Activated CD4-positive, CD25-positive, alpha-beta regulatory T cell treated with anti-CD3 and anti-CD28 coated beads, Interleukin-2, amount 50 U/mL, for 72 hours (primary cell): ENCODE measurements around the gene RELN.

Source experiments
- DNase-seq: peaks from one replicate; pipeline ENCODE4 v3.0.0; 2021

RELN gene

DNA sequence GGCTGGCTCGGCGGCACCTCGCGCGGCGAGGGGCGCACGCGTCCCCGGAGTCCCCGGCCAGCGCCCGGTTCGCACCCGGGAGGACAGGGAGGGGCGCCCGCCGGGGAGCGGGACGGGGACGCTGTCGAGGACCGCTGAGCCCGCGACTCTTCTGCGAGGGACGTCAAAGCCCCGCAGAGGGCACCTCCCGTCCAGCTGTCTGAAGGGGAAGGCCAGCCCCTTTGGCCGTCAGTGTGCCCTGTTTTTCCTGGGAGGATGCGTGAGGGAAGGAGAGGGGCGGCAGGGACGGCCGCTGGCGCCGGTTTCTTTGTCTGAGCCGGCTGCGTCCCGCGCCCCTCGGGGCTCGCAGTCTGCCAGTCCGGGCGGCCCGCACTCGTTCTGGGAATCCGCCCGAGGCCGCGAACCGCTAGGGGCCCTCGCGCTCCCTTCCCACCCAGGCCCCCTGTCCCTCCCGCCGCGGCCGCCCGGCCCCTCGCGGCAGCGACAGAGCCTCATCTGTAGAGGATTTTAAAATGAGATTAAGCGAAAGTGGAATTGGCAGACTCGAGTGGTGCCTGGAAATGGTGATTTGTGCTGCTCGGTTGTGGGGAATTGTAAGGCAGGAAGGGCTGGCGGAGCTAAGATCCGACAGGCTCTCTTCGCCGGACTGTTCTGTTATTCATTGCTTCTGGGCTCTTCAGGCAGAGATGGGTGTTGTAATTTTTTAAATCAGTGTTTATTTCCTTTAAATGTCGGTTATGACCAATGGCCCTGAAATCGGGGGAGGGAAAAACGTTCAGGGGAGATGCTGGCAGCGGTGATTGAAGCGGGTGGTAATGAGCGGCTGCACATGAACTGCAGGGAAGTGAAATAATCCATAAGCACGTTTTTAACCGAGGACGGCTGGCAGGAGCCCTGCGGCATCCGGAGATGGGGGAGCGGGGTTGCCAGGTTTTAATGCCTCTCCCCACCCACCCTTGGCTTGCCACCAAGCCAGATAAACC, 618 bp upstream of the RELN start:
- DNase-seq, result no peak

DNA sequence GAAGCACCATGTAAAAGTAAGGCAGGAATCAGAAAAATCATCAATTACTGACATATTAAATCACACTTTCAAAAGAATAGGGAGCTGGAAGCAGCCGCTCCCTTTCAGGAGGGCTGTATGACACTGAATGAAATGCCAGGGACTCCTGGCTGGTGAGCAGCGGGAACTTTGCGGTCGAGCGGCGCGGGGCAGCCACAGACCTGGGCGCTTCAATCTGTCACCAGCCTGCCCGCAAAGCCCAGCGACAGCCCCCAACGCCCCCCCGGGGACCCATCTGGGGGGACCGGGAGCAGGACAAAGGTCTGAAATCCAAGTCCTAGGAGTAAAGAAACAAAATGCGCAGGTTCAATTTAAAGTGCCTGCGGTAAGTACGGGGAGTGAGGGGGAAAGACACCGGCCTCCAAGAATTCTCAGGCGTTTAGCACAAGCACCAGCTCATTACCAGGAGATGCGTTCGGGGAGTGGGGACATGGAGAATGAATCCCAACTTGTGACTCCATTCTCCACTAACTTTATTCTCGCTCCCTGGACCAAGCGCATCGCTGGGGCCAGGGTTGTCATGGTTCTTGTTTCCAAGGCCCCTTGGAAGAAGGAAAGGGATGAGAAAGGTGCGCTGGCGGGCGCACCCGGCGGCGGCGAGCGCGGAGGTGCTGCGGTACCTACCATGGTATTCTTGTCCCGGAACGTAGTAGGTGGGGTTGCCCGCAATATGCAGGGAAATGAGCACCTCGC, 824 bp downstream of the RELN start:
- no peak for DNase-seq

DNA sequence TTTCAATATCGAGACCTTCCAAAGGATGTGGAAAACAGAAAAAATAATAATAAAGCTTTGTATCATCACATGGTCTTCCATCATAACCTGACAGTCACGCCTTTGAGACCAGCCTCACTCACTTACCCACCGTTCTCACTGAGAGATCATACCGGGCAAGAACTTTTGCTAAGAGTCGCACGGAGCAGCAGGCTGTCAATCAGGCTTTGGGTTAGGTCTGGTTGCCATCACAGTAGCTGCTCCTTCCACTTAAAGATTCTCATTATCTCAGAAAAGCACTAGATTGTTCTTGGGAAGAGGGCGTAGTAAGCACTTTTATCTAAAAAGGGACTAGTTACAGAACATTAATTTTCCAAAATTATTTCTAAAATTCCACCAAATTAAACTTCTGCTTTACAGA, 2.0 kb downstream of the RELN start:
- no peak for DNase-seq

DNA sequence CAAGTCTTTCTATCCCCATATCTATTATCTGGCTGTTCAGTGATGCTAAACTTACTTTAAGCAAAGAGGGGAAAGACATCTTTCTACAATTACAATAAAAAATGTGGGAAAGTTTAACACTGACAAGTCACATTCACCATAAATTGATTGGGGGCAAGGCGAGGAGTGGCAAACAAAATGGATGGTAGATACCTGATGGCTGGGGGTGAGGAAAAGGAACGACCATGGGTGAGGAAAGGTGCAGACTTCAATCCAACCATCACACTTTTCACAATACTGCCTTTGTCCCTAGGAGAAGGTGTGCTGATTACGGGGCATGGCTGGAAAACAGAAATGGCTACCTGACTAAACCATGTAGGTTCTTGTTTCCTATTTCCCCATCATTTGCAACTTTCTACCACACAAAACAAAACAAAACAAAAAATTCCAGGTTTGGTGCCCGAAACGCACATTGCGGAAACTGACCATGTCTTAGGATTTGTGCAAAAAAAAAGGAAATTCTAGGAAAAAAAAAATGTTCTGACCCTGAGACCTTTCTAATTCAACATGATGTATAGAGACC, 3.8 kb downstream of the RELN start:
- DNase-seq, result no peak

DNA sequence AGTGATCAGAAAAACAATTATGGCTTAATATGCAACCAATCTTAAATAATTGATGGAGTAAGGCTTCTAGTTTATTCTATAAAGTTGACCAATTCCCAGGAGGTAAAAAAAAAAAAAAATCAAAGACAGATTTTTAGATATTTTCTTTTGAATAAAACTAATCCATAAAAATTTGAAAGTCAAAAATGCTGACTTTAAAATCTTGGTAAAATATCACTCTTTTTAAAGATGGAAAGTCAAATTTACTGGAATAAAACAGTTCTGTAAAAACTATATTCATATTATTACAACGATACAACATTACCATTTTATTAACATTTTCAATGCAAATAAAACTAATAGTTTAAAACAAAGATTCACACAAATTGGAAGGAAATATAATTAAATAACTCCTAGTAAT, 5.4 kb downstream of the RELN start:
- no peak for DNase-seq

DNA sequence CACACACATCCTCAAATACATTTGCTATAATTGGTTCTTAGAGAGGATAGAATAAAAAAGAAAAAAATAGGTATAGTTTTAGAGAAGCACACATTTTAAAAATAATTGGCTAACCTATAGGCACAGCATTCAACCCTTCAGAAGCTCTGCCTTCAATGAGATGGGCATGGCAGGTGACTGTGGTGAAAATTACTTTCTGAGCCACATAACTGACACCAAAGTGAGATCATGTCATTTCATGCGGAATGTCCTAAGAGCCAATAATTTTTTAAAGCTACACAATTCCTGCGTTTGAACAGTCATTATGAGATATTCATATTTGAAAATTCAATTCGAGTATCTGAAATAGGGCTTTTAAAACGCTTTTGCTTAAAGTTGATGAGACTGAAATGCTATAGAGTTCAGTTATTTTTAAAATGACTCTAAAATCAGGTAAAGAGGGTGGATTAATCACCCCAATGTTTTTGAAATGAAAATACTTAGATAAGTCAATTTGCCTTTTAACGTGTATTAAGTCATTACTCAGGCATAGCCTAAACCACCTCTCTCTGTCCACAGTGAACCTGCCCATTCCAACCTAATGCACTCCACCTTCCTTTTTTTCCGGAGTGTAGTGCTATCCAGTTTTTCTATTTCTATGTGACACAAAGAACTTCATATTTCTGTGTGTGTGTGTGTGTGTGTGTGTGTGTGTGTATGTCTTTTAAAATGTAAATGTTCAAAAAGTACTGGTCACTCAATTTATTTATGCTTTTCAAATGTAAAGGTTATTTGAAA, 6.1 kb downstream of the RELN start:
- DNase-seq, result no peak

DNA sequence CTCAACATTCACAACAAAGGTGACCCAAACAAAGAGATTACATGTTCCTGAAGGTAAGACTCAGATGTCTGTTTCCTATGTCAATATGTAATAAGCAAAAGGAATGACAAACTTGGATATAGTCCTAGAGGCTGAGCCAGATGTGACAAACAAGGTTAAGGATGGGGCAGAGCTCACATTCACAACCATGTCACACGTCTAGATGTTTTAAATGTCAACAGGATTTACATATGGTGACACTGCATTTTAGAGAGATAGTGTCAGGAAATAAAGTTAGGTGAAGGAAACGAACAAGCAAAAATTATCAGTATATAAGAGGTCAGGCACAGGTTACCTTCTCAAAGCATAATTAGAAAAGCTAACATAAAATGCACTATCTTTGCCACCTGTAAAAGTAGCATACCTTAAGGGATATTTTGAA, 8.4 kb downstream of the RELN start:
- no peak for DNase-seq

DNA sequence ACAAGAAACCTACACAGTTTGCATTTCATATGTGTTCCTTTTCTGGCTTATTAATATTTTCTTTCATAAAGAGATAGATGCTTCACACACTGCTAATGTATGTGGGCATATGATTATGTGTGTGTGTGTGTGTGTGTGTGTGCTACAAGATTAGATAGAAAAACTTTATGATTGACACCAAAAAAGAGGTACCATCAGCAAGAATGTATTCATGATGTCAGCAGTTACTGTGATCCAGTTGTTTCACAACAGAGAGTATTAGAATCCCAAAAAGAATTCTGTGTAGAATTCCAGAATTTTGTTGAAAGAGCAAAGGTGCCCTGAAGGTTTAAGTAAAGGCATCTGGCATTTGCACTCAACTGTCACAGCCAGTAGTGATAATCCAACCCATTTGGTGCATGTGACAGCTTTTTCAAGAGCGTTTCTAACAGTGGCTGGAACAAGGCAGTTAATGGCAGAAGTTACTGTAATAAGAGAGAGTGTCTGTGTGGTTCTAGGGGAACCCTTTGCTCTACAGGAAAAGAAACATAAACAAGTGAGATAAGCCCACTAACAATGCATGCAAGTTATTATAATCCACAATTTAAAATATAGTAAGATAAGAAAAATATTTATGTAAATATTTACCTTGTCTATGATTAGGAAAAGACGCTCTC, 16.6 kb downstream of the RELN start:
- DNase-seq, result no peak

DNA sequence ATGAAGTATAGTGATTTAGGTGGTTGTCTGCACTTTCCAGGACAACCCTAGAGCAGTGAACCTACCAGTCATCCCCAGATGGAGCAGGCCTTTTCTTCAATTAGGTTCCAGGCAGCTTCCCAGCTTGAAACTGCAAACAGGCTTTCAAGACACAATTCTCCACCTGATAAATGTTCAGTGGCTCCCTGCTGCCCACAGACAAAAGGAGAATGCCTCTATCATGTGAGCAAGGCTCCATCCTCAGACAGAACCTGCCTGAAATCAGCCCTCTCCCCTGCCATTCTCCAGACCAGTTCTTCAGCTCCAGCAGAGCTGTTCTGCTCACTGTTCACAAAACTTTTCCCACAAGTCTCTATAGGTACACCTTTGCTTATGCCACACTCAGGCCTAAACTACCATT, 22.1 kb downstream of the RELN start:
- DNase-seq, result no peak

DNA sequence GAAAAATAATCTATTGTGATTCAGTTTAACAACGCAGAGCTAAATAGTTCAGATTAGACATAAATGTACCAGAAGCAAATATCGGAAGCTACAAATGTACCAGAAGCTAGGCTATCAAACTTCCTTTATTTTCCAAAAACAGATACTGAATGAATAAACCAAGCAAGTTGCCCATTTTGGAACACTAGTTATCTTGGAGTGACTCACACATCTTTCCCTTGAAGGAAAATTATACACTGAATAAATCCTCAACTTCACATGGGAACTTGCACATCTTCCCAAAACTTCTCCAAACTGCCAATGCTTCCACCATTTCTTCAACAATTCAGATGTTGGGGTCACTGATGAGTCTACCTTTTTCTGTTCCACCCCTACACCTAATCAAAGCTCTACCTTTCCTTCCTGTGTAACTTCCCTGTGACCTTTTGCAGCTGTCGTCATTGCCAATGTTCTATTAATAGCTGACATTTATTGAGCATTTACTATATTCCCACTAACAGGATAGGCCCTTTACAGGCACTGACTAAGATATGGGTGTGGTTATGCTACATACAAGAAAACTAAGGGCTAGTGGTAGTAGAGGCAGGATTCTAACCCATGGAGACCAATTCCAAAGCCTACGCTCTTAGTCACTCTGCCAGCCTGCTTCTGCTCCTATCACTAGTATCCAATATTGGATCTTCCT, 22.7 kb downstream of the RELN start:
- no peak for DNase-seq

DNA sequence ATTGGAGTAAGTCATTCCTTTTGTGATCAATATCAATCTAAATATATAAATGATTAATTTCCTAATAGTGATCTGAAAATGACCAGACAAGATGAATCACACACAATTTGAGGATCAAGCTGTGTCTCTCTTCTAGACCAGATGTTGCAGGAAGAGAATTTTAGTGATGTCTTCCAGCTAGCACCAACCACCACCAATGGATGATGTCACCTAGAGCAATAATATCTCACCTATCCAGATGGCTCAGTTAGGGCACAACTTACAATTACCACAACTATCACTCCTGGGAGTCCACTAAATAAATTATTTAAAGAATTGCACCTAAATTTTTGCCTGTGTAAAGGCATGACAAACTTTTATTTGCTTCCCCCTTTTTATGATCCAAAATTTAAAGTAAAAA, 25.2 kb downstream of the RELN start:
- DNase-seq, result no peak

DNA sequence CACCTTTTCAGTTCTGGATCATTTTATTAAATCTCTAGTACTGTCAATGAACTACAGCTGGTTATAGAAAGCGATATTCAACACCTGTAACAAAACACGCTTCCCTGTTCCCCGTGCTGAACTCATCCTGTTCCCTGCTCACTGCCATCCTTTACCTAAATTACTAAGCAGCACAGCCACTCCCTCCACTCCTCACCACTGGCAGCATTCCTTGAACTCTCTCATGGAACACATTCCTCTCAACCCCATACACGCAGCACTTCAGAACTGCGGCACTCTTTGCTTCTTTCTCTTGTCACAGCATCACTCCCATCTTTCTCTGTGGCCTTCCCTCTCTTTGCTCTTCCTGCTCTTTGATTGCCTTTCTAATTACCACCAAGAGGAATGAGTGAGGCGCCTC, 27.4 kb downstream of the RELN start:
- no peak for DNase-seq

DNA sequence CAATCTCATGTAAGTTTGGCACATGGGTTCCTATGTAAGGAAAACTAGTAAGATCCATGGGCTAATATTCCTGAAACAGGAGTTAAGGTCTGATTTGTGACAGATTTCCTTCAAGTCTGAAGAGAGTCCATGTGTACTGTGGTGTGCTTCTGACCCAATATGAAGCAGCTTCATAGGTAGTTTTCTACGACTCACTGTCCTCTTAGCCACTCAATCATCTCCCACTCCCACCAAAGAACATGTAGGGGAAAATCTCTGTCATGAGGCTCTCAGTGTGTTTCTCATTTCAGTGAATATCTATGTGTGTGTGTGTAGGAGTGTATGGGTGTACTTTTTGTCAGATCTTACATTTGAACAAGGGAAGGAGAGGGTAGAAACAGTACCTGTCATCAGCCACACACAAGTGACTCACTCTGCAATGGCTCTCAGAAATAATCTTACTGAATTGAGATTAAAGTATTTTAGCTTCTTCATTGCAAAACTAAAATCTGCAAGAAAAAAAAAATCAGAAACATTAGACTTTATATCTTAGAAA, 31.1 kb downstream of the RELN start:
- no peak for DNase-seq

DNA sequence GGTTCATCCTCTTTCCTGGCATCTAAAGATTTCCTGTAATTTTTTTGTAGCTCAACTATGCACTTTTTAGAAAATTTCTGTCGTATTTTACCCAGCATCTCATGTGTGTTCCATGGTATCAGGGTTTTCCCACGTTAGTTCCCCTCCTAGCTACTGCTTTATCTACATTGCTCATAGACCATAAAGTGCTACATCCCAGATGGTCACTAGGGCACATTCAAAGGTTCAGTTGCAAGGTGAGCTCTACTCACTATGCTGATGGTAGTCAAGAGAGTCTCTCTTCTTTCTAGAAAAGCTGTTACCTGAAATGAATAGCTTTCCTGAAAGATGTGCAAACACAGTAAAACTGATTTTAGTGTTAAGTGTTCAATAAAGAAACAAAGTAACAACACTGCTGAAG, 33.5 kb downstream of the RELN start:
- no peak for DNase-seq

DNA sequence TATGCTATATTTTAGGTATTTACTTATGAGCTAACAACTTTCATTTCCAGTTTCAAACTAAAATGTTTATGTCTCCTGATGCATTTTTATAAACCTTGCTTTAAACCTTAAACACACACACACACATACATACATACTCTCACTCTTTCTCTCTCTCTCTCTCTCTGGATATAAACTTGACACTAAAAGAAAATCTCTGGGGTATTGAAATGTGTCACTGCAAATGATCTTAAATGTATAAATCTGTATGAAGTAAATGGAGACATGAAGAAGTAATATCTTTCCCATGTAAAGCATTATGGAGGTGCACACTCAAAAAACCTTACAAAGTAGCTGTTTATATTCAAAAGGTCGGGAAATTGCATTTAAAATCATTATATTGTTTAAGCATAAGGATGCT, 37.0 kb downstream of the RELN start:
- no peak for DNase-seq

DNA sequence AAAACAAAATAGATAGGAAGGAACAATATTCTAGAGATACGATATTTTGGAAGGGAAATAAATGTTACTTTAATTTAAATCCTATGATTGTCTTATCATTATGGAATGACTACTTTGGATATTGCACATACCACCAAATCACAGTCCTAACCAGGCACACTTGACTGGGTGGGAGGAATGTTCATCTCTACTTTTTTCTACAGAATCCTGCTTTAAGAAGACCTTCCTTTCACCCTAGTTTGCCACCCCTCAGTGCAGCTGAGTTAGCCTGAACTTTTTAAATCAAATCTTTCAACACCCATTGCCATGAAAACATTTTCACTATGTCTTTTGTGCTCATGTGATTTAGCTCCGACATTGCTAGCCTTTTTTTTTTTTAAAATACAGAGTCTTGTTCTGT, 38.1 kb downstream of the RELN start:
- DNase-seq, result no peak

DNA sequence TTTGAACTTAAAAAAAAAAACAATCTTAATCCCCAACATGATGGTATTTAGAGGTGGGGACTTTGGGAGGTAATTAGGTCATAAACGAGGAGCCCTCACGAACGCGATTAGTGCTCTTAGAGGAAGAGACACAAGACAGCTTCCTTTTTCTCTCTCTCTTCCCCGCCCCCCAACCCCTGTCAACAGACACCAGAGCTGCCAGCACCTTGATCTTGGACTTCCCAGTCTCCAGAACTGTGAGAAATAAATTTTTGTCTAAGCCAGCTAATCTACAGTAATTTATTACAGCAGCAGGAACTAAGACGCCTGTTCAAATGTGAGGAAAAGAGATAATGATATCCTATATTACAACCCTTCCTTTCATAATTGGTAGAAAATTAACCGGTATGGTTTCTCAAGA, 40.1 kb downstream of the RELN start:
- DNase-seq, result no peak

DNA sequence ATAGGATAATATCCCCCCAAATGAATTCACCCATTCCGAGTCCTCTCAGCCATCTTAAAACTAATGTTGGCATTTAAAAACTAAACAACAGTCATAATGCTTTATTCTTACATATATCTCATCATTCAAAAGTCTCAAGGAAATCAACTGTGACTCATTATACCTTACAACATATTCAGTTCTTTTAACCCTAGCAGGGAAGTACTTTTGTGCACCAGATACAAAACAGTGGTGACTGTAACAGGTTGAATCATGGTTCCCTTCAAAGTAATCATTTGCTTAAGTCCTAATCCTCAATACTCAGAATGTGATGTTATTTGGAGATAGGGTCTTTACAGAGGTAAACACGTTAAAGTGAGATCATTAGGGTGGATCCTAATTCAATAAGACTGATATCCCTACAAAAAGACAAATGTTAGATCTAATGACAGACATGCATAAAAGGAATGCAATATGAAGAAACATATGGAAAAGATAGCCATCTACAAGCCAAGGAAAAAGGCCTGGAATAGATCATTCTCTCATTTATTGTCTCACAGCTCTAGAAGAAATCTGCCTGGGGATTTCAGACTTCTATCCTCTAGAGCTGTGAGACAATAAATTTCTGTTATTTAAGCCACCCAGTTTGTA, 42.3 kb downstream of the RELN start:
- DNase-seq, result no peak

DNA sequence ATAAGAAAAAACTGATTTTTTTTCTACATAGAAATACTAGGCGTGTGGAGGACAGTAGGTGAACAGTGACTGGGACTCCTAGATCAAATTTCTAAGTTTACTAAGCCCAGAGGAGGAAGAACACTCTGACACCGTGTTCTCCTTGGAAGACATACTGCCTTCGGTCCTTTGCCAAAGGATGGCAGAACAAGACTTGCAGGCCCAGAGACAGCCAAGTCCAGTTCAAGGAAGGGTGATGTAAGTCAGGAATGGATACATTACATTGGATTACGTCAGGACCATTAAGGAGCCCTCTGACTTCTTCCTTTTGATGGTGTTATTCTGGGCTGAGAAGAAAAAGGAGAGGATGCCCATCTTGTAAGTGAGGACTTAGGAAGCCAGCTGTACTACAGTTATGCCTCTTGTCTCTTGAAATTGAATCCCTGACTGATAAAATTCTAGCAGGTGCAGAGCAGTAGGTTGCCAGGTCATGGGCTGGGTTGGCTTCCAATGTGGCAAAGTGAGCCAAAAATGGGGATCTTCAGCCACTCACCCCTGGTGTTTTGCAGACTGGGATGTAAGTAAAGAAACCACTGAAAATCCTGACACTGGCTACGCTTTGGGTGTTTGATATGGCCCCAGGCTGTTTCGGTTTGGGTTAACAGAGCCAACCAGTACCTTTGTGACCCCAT, 45.1 kb downstream of the RELN start:
- DNase-seq, result no peak

DNA sequence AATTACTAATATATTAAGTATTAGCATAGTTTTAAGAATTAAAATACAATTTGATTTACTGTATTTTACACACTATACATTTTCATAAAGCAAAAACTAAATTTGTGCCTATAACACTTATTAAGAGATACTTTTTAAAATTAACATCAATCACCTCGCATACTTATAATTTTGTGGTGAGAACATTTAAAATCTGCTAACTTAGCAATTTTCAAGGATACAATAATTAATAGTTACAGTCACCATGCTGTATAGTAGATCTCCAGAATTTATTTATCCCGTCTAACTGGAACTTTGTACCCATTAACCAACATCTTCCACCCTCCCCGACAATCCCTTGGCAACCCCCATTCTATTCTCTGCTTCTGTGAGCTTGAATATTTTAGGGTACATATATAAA, 47.5 kb downstream of the RELN start:
- no peak for DNase-seq
